GM23338 (cell line): ENCODE measurements around the gene DLGAP5. TPM values are rescaled to one million over a fixed set of nuclear protein-coding genes. Genes with fewer than 3 reads are reported as not detected.

Experiments
- ATAC-seq: fragments of 200-7000 bp; cut with Tn5 transposase; 3 replicates; pipeline ENCODE4 v1.9.1; 2020
- DNase-seq: peaks from one replicate; pipeline ENCODE4 v3.0.0-alpha.2; 2015; ENCODE audit warnings: low spot score
- H2AFZ ChIP-seq: fragments of 200-600 bp; sonication (generic); 2 replicates; pipeline ENCODE4 v1.8.0; 2016; ENCODE audit warnings: antibody characterized with exemption, mild to moderate bottlenecking, moderate library complexity
- H3F3A ChIP-seq: fragments of 200-600 bp; sonication (generic); replicated peaks from 2 replicates; pipeline ENCODE4 v1.8.0; 2017; ENCODE audit warnings: antibody characterized with exemption, mixed run types, low read depth
- H3K27ac ChIP-seq: fragments of 200-600 bp; sonication (generic); 2 replicates; pipeline ENCODE4 v1.6.1; 2016; ENCODE audit warnings: low read depth
- H3K27me3 ChIP-seq: fragments of 200-600 bp; sonication (generic); 2 replicates; pipeline ENCODE4 v1.8.0; 2016; ENCODE audit warnings: mild to moderate bottlenecking, mixed run types, moderate library complexity; ENCODE audit not compliant: insufficient read depth
- H3K36me3 ChIP-seq: fragments of 200-600 bp; sonication (generic); 2 replicates; pipeline ENCODE4 v1.8.0; 2016; ENCODE audit warnings: mild to moderate bottlenecking; ENCODE audit not compliant: insufficient read depth
- H3K4me1 ChIP-seq: fragments of 200-600 bp; sonication (generic); 2 replicates; pipeline ENCODE4 v1.8.0; 2016; ENCODE audit warnings: mild to moderate bottlenecking, moderate library complexity; ENCODE audit not compliant: insufficient read depth
- H3K4me2 ChIP-seq: fragments of 200-600 bp; sonication (generic); 2 replicates; pipeline ENCODE4 v1.7.1; 2017; ENCODE audit warnings: mixed run types
- H3K4me3 ChIP-seq: fragments of 200-600 bp; sonication (generic); 2 replicates; pipeline ENCODE4 v1.6.1; 2016; ENCODE audit warnings: mixed run types
- H3K79me2 ChIP-seq: fragments of 200-600 bp; sonication (generic); replicated peaks from 2 replicates; pipeline ENCODE4 v1.8.0; 2017; ENCODE audit warnings: mild to moderate bottlenecking; ENCODE audit not compliant: insufficient read depth
- H3K9me2 ChIP-seq: fragments of 200-600 bp; sonication (generic); 2 replicates; pipeline ENCODE4 v1.8.0; 2017; ENCODE audit not compliant: insufficient read depth
- H4K20me1 ChIP-seq: fragments of 200-600 bp; sonication (generic); replicated peaks from 2 replicates; pipeline ENCODE4 v1.8.0; 2017; ENCODE audit warnings: mild to moderate bottlenecking; ENCODE audit not compliant: insufficient read depth
- H3K27ac Mint-ChIP-seq: 2 replicates; pipeline ENCODE4 v1.8.0; 2020; ENCODE audit warnings: inconsistent platforms, mild to moderate bottlenecking, moderate library complexity, mixed read lengths
- H3K27me3 Mint-ChIP-seq: 3 replicates; pipeline ENCODE4 v1.8.0; 2022; ENCODE audit warnings: low read depth, mild to moderate bottlenecking, moderate library complexity, mixed read lengths, inconsistent platforms; ENCODE audit not compliant: insufficient read depth, poor library complexity
- H3K36me3 Mint-ChIP-seq: 3 replicates; pipeline ENCODE4 v1.8.0; 2021; ENCODE audit warnings: low read depth, mild to moderate bottlenecking, inconsistent platforms, moderate library complexity, mixed read lengths
- H3K4me1 Mint-ChIP-seq: 3 replicates; pipeline ENCODE4 v1.8.0; 2020; ENCODE audit warnings: mild to moderate bottlenecking, inconsistent platforms, mixed read lengths
- H3K4me3 Mint-ChIP-seq: 3 replicates; pipeline ENCODE4 v1.8.0; 2021; ENCODE audit warnings: moderate library complexity, mild to moderate bottlenecking, inconsistent platforms, mixed read lengths
- H3K9me3 Mint-ChIP-seq: 3 replicates; pipeline ENCODE4 v1.8.0; 2020; ENCODE audit warnings: moderate library complexity, mild to moderate bottlenecking, inconsistent platforms, mixed read lengths
- polyA plus RNA-seq: library from polyadenylated mRNA; unstranded; fragments of >200 nt; fragmentation: Nextera tagmentation; extraction: Ambion mirVana; gene quantifications from 2 replicates; pipeline ENCODE4 v1.2.1, GENCODE V29; 2016
- total RNA-seq: library from RNA; depleted of rRNA; stranded (reverse); fragments of >200 nt; shearing (Covaris generic); gene quantifications from 2 replicates; pipeline ENCODE4 v1.2.3, GENCODE V29; 2014
- TF ChIP-seq, protein P1 (sequence below): IDR thresholded peaks from one replicate; pipeline ENCODE4 v1.6.1; 2018; ENCODE audit warnings: antibody characterized with exemption; ENCODE audit not compliant: unreplicated experiment
- TF ChIP-seq, protein P2 (sequence below), 2 experiments: fragments of 200-600 bp in 1 of 2; sonication (generic) in 1 of 2; conservative IDR thresholded peaks; 2 replicates each; pipeline versions ENCODE4 v1.5.1 to v1.6.1; 2016 to 2017; ENCODE audit warnings: antibody characterized with exemption in 2 of 2, low read depth in 2 of 2, mild to moderate bottlenecking in 2 of 2, moderate library complexity in 1 of 2

The DLGAP5 gene
- total and polyA plus RNA-seq, 2 experiments from 2014 or later, result 110 to 117 TPM

DNA sequence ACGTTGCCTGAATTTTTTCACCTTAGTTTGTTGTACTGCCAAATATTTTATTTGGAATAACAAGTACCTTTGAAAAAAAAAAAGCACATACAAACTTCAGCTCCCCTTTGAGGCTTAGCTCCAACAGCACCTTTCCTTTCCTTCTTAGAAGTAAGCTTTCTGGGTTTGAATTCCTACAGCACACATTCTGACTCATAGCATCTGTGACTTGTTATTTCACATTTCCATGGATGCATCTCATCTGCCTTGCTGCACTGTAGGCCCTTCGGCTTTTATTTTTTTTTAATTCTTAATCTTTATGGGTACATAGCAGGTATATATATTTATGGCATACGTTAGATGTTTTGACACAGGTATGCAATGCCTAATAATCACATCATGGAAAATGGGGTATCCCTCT is 55.1 kb downstream of the DLGAP5 start (continued):
- TF ChIP-seq, protein P1, sequence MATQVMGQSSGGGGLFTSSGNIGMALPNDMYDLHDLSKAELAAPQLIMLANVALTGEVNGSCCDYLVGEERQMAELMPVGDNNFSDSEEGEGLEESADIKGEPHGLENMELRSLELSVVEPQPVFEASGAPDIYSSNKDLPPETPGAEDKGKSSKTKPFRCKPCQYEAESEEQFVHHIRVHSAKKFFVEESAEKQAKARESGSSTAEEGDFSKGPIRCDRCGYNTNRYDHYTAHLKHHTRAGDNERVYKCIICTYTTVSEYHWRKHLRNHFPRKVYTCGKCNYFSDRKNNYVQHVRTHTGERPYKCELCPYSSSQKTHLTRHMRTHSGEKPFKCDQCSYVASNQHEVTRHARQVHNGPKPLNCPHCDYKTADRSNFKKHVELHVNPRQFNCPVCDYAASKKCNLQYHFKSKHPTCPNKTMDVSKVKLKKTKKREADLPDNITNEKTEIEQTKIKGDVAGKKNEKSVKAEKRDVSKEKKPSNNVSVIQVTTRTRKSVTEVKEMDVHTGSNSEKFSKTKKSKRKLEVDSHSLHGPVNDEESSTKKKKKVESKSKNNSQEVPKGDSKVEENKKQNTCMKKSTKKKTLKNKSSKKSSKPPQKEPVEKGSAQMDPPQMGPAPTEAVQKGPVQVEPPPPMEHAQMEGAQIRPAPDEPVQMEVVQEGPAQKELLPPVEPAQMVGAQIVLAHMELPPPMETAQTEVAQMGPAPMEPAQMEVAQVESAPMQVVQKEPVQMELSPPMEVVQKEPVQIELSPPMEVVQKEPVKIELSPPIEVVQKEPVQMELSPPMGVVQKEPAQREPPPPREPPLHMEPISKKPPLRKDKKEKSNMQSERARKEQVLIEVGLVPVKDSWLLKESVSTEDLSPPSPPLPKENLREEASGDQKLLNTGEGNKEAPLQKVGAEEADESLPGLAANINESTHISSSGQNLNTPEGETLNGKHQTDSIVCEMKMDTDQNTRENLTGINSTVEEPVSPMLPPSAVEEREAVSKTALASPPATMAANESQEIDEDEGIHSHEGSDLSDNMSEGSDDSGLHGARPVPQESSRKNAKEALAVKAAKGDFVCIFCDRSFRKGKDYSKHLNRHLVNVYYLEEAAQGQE, result no peak

DNA sequence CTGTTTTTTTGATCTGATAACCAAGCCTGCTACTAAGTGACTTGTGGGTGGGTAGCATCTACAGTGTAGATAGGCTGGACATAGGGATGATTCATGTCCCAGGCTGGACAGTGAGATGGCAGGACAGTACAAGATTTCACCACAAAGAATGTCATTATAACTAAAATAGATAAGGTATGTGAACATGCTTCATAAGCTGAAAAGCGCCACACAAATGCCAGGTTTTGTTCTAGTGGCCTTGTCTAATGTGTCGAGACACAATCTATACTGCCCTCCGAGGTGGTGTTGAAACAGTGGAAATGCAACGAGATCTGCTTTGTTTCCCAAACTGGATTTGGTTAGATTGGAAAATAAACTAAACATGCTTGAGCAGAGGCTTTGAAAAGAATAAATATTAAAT is 58.0 kb downstream of the DLGAP5 start:
- ATAC-seq, result no peak
- Histone ChIP-seq H3K4me1 (0 out of 2 replicates have a peak, but pooled peaks cover 2% of the 10 kb centered on the region), H3K36me3 (no peaks in the 10 kb centered on the region), H3K27ac (no peak overlapping the region), H3F3A (no peaks in the 10 kb centered on the region), H3K4me2 (no peak overlapping the region), H3K79me2 (no peaks in the 10 kb centered on the region), H3K27me3 (peaks cover 32% of the 10 kb centered on the region), H3K4me3 (no peak overlapping the region), H4K20me1 (peaks cover 3% of the 10 kb centered on the region), H2AFZ (no peak overlapping the region), H3K9me2 (no peaks in the 10 kb centered on the region)
- H3K9me3 Mint-ChIP-seq, result no peaks in the 10 kb centered on the region
- peaks cover 27% of the 10 kb centered on the region for H3K27me3 Mint-ChIP-seq
- no peak overlapping the region for H3K4me3 Mint-ChIP-seq
- peak; percentile 32 for DNase-seq
- no peak overlapping the region for H3K27ac Mint-ChIP-seq
- no peaks in the 10 kb centered on the region for H3K36me3 Mint-ChIP-seq
- TF ChIP-seq, protein P1, result no peak
- TF ChIP-seq, protein P2, sequence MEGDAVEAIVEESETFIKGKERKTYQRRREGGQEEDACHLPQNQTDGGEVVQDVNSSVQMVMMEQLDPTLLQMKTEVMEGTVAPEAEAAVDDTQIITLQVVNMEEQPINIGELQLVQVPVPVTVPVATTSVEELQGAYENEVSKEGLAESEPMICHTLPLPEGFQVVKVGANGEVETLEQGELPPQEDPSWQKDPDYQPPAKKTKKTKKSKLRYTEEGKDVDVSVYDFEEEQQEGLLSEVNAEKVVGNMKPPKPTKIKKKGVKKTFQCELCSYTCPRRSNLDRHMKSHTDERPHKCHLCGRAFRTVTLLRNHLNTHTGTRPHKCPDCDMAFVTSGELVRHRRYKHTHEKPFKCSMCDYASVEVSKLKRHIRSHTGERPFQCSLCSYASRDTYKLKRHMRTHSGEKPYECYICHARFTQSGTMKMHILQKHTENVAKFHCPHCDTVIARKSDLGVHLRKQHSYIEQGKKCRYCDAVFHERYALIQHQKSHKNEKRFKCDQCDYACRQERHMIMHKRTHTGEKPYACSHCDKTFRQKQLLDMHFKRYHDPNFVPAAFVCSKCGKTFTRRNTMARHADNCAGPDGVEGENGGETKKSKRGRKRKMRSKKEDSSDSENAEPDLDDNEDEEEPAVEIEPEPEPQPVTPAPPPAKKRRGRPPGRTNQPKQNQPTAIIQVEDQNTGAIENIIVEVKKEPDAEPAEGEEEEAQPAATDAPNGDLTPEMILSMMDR (conservative IDR thresholded peaks at IDR 0.05; ENCODE audit: low read depth in 2 of 2), result peak; percentile 16 to 34; a peak in 2 of 4 replicates
- peaks cover 4% of the 10 kb centered on the region; the same call in 2 of the 3 replicates for H3K4me1 Mint-ChIP-seq
